Measurements from ENCODE around the gene CCDC141. TPM values are rescaled to one million over a fixed set of nuclear protein-coding genes. Genes with fewer than 3 reads are reported as not detected.
A peak's percentile ranks its signal among the peaks of the same experiment; 100 is the strongest.

Gene CCDC141
- total RNA-seq, 1 donor: not detected

DNA sequence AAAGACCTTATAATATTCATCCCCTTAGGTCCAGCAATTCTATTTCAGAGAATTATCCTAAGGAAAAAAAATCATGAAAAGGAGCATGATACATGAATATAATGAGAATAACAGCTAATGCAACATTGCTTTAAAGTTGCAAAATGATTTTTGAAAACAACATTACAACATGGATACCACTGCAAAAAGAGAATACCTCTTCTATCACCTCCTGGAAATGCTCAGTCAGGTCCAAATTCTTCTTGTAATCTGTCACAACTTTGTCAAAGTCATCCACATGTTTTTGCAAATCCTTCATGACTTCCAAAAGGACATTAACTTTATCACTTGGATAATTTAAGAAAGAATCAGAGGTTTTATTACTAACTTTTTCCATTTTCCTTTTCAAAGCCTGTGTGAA, 194.8 kb downstream of the CCDC141 start:
- Histone ChIP-seq H2AFZ (ENCODE audit: low read length) (no peak overlapping the region), H3K79me2 (ENCODE audit: insufficient read depth, low read length) (no peaks in the 10 kb centered on the region), H3K27me3 (ENCODE audit: insufficient read depth, low read length) (no peaks in the 10 kb centered on the region), H4K20me1 (ENCODE audit: insufficient read depth, low read length) (no peaks in the 10 kb centered on the region), H3K4me3 (ENCODE audit: insufficient read depth, low read length) (no peak overlapping the region), H3K27ac (ENCODE audit: low read depth, low read length) (no peak overlapping the region), H3K4me1 (ENCODE audit: insufficient read depth, low read length) (no peaks in the 10 kb centered on the region), H3K4me2 (ENCODE audit: insufficient read depth, low read length) (no peak overlapping the region), H3K9me3 (ENCODE audit: low read depth, low read length) (no peaks in the 10 kb centered on the region), H3K36me3 (ENCODE audit: insufficient read depth, low read length) (no peaks in the 10 kb centered on the region)
- no peak for TF ChIP-seq CTCF (IDR thresholded peaks at IDR 0.05; ENCODE audit: extremely low read depth, low read depth, low read length)
- no peak for DNase-seq (ENCODE audit: insufficient read length, low spot score, missing footprints)

DNA sequence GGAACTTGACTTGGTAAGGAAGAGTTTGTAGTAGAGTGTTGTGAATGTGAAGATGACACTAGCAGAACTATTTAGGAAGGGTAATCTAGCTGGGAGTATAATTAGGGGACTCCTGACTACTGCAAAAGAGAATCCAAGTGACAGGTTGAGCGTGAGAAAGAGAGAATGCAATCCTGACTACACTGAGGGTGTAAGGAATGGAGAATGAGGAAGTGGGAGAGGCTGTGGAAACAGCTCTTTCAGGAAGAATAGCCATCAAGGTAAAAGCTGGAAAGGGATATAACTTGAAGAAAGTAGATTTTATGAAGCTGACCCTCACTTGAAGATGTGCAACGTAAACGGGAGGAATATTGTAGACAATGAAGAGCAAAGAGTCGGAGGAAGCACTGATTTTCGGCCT, 201.6 kb downstream of the CCDC141 start:
- Histone ChIP-seq H3K27ac (ENCODE audit: low read depth, low read length) (no peak overlapping the region), H3K36me3 (ENCODE audit: insufficient read depth, low read length) (no peaks in the 10 kb centered on the region), H3K4me1 (ENCODE audit: insufficient read depth, low read length) (peaks cover 21% of the 10 kb centered on the region), H3K4me3 (ENCODE audit: insufficient read depth, low read length) (no peak overlapping the region), H4K20me1 (ENCODE audit: insufficient read depth, low read length) (no peaks in the 10 kb centered on the region), H3K79me2 (ENCODE audit: insufficient read depth, low read length) (no peaks in the 10 kb centered on the region), H3K4me2 (ENCODE audit: insufficient read depth, low read length) (no peak overlapping the region), H3K9me3 (ENCODE audit: low read depth, low read length) (no peaks in the 10 kb centered on the region), H2AFZ (ENCODE audit: low read length) (no peak overlapping the region), H3K27me3 (ENCODE audit: insufficient read depth, low read length) (no peaks in the 10 kb centered on the region)
- TF ChIP-seq CTCF (IDR thresholded peaks at IDR 0.05; ENCODE audit: extremely low read depth, low read depth, low read length): no peak
- DNase-seq (ENCODE audit: insufficient read length, low spot score, missing footprints): no peak

- H3K27me3 ChIP-seq (ENCODE audit: insufficient read depth, low read length): no peaks in the 10 kb centered on the region
Measured at GRCh38 chr2:178846458-178846802, 203.5 kb downstream of the CCDC141 start.

More at GRCh38 chr2:178846458-178846802, 203.5 kb downstream of the CCDC141 start:
- DNase-seq (ENCODE audit: insufficient read length, low spot score, missing footprints): peak; percentile 56
- Histone ChIP-seq H3K9me3 (ENCODE audit: low read depth, low read length) (no peaks in the 10 kb centered on the region), H3K4me1 (ENCODE audit: insufficient read depth, low read length) (peaks cover 21% of the 10 kb centered on the region), H2AFZ (ENCODE audit: low read length) (no peak overlapping the region), H3K27ac (ENCODE audit: low read depth, low read length) (no peak overlapping the region), H3K4me3 (ENCODE audit: insufficient read depth, low read length) (no peak overlapping the region), H3K4me2 (ENCODE audit: insufficient read depth, low read length) (peak overlapping the region; percentile 0), H3K79me2 (ENCODE audit: insufficient read depth, low read length) (no peaks in the 10 kb centered on the region), H3K36me3 (ENCODE audit: insufficient read depth, low read length) (no peaks in the 10 kb centered on the region), H4K20me1 (ENCODE audit: insufficient read depth, low read length) (no peaks in the 10 kb centered on the region)
- TF ChIP-seq CTCF (IDR thresholded peaks at IDR 0.05; ENCODE audit: extremely low read depth, low read depth, low read length): no peak
